Dermis blood vessel endothelial cell (primary cell): ENCODE measurements around the gene SRRM4. TPM values are rescaled to one million over a fixed set of nuclear protein-coding genes. Genes with fewer than 3 reads are reported as not detected.
"Not testable (repeated sequence)": the region's sequence is repeated elsewhere in the genome, so short reads cannot be mapped to it uniquely, and the experiment has no call there.

ENCODE experiments used
- DNase-seq: peaks from one replicate; pipeline ENCODE4 v3.0.0; 2010
- total RNA-seq: library from RNA; depleted of rRNA; stranded (reverse); fragments of >200 nt; gene quantifications from 2 replicates; pipeline ENCODE4 v1.2.3, GENCODE V29; 2014

The SRRM4 gene
- total RNA-seq, 1 donor from 2014 or later = not detected

DNA sequence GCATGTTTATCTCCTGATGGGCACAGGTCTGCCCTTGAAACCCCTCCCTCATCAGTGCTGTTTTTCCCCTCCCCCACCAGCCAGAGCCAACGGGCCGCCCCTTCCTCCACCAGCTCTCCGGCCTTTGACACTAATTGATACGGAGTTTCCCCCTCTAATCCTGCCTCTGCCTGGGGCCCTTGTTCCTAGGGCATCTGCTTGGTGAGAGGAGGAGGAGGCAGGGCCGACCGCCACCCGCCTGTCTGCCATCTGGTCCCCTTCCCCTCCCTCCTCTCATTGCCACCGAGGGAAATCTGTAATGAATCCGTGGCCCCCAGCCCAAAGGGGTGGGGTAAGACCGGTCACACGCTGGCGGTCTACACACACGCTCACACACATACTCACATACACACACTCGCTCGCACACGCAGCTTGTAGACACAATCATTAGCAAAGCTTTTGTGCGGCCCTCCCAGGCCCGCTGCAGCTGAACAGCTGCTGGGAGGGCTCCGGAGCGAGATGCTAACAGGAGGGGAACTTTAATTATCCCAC lies 27.4 kb downstream of the SRRM4 start:
- no peak for DNase-seq

DNA sequence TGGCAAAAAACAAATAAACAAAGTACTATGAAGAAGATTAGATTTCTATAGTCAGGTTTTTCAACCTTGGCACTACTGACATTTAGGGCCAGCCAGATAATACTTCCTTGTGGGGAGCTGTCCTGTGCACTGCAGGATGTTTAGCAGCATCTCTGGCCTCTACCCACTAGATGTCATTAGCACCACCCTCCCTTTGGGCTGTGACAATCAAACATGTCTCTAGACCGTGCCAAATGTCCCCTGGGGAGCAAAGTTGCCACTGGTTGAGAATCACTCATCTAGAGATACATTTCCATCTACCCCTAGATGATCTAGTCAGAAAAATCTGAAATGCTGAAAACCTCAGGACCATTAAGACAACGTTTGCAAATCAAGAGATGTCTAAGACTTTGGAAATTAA lies 29.9 kb downstream of the SRRM4 start:
- DNase-seq = no peak

DNA sequence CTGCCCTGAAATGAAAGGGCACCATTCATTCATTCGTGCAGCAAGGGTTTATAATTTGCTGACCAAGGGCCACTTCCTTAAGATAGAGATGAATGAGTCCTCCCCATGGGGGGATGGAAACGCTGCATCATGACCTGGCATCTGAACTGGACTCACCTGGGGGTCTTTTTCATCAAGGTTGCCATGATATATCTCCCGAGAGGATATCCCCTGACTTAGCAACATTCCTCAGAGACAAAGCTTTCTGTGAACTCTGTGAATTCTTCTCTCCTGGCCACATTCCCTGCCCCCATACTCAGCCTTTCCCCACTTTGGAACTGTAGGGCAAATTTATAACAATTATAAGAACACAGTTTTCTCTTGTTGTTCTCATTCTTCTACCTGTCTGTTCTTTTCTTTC lies 30.8 kb downstream of the SRRM4 start:
- no peak for DNase-seq

DNA sequence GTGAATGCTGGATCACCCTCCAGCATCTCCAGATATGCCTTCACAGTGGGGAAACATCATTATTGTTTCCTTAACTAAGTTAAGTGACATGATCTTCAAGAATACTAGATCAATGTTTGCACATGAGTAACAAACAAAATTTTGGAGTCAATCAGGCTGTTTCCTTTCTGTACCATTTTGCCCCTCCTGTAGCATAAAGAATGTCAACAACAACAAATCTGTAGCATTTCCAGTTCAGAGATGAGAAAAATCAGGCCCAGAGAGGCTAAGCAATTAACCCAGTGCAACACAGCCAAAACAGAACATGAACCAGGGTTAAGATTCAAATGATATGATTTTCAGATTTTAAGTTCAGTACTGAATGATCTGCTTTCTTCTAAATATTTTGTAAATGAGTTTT lies 31.7 kb downstream of the SRRM4 start:
- no peak for DNase-seq

DNA sequence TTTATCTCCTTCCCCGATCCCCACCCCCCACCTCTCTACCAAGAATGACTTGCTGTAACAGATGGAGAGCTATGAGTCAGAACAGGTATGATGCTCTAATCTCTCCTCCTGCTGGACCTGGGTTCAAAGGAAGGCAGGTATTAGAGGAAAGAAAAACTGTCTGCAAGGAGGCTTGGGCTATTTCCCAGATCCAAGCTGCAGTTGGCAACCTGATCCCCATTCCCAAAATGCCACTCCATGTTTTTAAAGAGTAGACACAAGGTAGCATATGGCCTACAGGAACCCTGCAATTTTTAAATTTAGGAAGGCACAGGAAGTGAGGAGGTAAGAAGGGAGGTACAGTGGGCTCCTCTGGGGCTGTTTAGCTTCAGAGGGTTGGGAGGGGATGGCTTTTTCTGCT lies 33.0 kb downstream of the SRRM4 start:
- no peak for DNase-seq

DNA sequence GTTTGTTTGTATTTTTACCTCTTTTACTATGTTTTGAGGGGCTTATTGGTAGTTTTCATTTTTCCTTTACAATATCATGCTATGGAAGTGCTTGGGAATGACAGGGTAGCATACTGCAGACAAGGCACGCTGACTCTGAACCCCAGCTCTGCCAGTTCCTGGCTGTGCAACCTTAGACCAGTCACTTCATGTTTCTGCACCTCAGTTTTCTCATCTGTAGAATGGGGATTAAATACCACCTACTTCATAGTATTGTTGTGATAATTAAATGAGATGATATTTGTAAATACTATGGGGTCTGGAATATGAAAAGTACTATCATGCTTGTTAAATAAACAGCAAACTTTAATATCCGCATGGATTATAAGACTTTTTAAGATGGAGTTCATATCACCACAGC lies 35.4 kb downstream of the SRRM4 start:
- no peak for DNase-seq

DNA sequence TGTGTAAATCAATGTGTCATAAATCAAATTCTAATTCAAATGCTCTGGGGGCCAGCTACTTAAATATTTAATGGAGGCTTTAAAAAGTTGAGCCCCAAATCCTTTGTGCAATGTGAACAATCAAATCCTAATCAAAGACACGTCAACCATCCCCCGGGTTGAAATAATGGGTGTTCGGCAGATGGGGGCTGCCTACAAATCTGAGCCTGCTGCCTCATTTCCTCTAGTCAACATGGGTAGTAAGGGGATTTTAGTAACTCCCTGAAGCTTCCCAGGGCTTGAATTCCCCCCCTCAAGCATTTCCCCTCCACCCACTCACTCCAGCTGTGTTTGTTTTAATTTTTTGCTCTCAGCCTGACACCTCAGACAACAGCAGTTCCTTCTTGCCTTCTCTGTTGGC lies 37.8 kb downstream of the SRRM4 start:
- no peak for DNase-seq

DNA sequence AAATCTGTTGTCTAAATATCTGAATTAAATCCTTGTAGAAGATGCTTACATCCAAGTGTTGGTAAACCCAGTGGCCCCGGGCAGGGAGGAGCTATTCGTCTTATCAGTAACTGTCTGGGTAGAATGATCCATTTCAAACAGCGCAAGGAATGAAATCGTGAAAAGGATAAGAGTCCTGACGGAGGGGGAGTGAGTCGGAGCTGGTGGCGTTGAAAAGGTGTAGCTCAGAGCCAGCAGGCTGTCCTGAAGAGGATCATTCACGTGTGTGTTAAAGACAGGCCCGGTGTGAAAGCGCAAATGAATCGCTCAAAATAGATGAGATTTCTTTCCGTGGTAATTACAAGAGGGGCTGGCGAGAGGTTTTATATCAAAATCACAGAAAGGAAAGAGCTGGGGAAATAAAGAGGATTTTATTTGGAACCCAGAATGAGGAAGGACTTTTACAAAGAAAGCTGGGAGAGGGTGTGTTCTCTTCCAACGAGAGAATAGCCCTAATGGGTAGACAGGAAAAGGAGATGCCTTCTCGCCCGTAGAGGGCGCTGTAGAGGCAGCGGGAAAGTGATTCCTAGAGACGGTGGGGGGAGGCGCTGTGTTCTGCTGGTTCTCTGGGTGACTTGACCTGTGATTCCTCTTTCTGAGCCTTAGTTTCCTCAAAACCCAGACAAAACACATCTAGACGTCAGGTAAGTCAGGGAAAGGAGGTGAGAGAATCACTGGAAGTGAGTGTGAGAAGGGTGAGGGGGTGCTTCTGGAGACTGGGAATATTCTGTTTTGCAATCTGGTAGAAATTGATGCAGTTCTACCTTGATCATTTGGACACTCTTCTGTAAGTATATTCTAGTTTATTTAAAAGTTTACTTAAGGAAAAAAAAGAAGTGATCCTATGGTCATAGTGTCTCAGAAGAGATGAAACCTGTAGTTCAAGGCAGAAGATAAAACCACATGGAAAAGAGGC lies 39.3 kb downstream of the SRRM4 start:
- DNase-seq = peak; percentile 2

DNA sequence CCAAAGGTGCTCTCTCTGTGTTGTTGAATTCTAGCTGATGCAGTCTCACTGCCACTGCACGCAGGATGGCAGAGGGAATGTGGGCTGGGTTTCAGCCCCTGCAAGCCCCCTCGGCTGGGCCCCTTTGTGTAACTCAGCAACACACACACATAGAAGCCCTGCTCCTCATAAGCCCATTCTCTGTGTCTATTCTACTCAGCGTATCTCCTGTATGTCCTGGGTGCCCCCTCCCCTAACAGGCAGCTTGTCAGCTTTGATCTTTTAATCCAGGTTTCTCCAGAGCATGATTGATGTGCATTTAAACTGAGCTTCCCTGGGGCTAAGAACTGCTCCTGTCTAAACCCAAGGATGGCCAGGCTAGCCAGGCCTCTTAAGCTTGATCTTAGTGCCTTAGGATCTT lies 43.0 kb downstream of the SRRM4 start:
- no peak for DNase-seq

DNA sequence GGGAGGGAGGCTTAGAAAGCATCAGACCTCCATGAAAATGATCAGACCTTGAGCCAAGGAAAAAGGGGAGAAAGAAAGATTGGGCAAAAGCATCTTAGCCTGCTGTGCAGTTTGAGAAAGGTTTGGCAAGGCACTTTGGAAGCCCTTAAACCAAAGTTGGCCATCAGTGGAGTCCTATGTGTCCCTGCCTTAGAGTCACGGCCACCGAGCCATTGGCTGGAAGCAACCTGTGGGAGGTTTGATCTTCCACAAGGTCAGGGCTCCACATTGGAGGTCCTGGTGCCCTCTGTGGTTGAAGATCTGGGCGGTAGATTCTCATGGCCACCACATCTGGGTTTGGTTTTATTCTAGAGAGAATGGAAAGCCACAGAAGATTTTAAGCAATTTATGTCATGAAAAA lies 44.4 kb downstream of the SRRM4 start:
- DNase-seq = no peak

DNA sequence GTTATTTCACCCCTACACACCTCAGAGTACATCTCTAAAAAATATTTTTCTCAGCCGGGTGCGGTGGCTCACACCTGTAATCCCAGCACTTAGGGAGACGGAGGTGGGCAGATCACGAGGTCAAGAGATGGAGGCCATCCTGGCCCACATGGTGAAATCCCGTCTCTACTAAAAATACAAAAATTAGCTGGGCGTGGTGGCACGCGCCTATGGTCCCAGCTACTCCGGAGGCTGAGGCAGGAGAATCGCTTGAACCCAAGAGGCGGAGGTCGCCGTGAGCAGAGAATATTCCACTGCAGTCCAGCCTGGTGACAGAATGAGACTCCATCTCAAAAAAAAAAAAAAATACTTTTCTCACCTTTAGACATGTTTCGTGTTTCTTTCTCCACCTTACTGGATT lies 52.0 kb downstream of the SRRM4 start:
- DNase-seq = not testable (repeated sequence)

DNA sequence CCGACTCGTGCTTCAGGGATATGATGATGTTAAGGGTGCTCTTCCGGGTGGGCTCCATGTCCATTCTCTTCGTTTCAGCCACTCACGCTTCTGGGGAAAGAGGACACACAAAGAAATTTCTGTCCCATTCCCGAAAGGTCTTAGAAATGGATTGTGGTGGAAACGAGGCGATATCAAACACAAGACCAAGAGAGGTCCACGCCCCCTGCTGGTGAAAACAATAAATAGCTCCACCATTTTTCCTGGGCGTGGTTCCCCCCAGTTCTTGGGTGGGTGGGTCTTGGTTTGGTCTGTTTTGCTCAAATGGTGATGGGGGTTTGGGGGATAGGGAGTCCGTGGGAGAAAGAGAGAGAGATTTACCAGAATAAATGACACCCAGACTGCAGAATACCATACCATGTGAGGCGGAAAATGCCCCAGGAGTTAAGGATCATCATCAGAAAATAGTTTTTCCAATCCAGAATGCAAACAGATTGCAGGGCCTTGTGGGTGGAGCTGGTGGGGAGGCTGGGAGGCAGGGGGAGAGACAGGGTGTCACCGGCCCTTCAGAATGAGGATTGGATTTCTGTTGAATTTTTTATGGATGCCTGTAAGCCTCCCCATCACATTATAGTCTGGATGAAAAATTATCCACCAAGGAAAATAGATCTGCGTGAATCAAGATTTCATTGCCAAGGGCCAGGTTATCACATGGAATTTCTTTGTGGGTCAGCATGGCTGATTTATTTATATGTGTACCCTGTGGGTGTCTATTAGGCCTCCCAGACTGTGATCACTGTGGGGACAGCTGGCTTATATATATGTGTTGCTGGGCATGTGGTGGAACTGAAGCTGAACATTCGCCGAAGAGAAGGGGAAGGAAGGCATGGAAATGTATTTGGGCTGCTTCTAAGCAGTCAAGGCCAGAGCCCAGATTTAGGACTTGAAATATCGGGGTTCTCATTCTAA lies 55.8 kb downstream of the SRRM4 start:
- peak; percentile 53 for DNase-seq

DNA sequence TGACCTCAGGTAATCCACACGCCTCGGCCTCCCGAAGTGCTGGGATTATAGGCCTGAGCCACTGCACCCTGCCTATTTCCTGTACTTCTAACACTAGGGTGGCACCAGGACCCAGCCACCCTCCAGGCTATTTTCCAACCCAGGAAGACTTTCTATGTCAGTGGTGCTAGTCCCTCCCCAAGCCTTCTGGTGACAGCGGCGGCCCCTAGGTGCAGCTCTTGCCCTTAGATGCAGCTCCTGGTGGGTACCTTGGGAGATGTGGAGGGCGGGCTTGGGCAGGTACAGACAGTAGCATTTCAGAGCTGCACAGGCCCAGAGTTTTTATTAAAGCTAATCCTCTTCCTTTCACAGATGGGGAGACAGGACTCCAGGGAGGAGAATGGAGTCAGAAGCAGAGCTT lies 62.8 kb downstream of the SRRM4 start:
- DNase-seq = no peak

DNA sequence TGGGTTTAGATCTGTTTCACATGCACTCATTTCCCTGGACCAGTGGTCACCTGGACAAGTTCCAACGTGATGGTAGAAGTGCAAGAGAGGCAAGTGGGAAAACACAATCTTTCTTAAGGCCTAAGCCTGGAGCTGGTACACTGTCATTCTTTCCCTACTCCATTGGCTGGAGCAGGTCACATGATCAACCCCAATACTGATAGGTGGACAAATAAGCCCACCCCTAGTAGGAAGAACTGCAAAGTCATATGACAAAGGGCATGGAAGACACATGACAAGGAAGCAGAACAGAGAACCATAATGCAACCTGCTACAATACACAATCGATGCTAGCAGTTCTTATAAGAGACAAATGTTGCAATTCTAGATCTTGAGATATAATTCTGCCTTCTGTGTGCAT lies 66.3 kb downstream of the SRRM4 start:
- no peak for DNase-seq

DNA sequence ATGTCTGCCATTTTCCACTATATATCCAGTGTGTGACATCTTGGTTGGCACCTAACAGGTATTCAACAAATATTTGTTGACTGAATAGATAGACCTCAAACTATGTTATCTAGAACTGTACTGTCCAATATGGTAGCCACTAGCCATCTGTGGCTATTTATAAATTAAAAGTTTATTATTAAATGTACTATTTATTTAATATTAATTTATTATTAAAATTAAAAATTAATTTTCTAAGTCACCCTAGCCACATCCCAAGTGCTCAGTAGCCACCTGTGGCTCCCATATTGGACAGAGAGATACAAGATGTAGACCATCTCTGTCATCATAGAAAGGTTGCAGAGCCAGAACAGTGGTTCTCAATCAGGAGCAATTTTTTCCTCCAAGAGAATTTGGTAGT lies 69.3 kb downstream of the SRRM4 start:
- no peak for DNase-seq

DNA sequence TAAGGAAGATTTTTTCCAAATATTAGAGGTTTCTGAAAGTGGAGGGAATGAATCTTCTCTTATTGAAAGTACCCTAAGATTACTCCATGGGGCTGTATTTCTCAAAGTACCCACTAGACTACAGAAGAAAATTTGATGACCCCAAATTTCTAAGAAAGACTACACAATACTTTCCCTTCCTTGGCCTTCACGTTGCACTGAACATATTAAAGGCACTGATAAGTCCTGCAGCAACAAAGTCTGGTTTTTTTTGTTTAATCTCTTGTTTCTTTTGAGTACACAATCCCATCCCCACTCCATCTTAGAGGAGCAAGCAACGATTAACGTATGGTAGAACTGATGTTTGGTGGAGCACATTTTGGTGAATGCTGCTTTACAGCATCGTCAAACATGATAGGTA lies 70.1 kb downstream of the SRRM4 start:
- DNase-seq = no peak

DNA sequence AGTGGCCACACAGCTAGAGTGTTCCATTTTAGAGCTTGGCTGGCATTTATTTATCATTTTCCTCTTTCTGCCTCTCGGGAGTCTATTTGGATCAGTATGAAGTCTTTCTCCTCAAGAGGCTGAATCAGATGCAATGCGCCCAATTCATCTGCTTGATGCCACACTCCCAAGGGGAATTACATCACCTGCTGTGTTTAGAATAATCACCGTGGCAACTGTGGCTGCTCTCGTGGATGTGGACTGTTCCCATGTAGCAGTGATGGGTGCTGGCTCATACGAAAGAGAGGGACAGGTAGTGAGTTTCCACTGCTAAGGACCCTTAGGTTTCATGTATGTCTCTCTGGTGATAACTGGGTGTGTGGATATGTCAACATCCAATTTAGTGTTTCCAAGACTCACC lies 70.7 kb downstream of the SRRM4 start:
- DNase-seq = no peak

DNA sequence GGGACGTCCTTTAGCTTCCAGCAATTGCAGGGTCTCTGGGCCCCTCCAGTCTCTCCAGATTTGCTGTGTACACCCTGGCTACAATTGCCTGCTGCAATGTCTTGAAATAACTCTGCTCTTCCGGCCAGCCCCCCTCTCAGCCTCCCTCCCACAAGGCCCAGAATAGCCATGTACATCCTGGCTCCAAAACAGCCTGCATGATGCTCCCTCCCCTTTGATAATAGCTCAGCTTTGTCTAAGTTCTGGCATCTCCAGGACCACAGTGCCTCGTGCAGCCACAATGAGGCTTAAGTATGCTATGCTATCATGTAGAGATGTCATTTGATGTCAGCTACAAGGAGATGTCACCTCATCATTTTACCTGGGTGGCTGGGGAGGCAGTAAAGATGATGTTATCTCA lies 74.6 kb downstream of the SRRM4 start:
- no peak for DNase-seq

DNA sequence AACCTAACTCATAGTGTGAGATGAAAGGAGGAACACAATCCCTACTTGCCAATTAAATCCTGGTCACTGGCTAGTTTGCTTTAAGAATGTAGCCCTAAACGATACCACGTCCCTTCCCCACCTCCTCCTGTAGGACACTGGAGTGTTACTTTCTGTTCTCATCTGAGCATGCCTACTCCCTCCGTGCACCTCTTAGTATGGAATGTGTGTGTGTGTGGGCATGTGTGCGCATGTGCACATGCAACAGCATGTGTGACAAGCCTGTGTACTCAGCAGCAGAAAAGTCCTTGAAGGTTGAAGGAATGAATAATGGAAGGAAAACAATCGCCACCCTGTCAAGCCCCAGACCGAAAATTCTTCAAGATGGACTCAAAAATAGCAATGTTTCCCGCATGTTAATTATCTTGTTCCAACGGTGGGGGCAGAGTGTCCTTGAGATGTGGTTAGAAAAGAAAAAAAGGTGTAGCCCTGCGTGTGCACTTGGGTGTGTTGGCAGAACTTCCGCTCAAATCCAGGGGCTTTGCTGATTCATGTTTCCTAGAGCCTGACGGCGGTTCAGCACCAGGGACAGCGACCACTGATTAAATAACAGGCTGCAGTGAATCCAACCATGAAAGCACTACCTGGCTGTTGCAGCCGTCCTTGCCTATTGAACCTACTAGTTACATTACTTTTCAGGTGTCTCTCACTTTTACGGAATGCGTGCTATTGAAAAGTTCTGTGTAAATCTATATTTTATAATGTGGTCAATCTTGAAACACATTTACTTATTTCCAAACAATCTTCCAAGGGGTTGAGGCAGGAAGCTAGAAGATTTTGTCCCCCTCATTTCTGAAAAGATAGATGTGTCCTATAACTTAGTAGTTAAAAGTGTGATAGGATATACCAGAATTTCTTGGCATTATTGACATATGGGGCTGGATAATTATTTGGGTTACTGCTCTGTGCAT lies 79.8 kb downstream of the SRRM4 start:
- DNase-seq = peak; percentile 66

DNA sequence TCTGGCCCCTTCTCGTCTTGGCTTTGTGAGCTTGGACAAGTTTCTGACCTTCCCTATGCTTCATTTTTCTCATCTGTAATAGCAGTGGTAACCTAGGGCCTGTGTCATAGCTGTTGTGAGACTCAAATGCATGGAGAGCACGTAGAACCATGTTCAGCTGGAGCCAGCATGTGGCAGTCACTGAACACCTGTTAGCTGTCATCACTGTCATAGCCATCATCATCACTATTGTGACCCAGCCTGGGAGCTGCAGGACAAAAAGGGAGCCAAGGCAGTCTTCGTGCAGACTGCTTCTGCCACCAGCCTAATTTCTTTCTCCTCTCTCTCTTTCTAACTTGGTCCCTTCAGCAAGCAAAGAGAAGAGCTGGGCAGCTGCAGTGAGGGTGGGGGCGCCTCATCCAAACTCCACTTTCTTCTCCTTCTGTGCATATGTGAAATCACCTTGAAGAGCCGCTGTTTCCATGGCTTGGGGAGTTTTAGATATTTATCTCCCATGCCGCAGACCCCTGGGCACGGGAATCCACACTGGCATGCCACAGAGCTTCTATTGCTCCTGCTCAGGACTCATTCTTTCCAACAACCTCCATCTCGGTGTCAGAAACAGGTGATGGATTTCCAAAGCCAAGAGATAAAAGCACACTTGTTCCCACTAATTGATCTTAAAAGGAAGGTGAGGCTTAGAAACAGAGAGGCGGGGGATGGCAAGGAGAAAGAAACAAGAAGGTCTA lies 87.0 kb downstream of the SRRM4 start:
- DNase-seq = no peak

DNA sequence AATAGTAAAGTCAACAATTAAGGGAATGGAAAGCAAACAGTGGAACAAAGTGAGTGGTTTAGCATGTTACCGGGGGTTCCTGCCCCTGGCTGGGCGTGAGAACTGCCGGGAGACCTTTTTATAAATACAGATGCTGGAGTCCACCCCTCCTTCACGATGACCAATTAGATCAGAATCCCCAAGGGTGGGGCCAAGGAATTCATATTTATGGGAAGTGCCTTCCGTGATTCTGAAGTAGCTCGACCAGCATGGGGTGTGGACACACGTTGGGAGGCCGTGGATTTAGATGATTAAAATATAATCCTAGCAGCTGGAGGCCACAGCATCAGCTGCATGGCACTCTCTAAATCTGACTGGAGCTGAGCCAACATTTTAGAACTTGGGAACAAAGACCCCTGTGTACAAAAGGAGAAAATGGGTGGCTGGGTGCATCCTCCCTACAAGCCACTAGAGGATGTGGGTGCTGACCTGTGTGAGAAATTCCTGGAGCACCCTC lies 87.9 kb downstream of the SRRM4 start:
- no peak for DNase-seq
